Measurements from ENCODE around the gene CDC25B. TPM values are rescaled to one million over a fixed set of nuclear protein-coding genes. Genes with fewer than 3 reads are reported as not detected.
A peak's percentile ranks its signal among the peaks of the same experiment; 100 is the strongest.

CDC25B gene
- total and polyA plus RNA-seq, 2 of the 13 experiments (the other 11 are each of a cell fraction or from before 2014, with no cell fraction given): 14.5 to 19.4 TPM

GRCh38 chr20:3812259-3812681, 16.2 kb downstream of the CDC25B start:
- ATAC-seq (no peak), DNase-seq (ENCODE audit: low spot score) (no peak), FAIRE-seq (no peak)
- H4K20me1 ChIP-seq (ENCODE audit: insufficient read depth, low read length): no peaks in the 10 kb centered on the region
- intact Hi-C loops (cut with micrococcal nuclease; ENCODE audit: unreplicated experiment): no loop called here
- CTCF ChIA-PET (ENCODE audit: low intra/inter-chr PET ratio, low total read pairs): interaction anchor here (1.2 kb wide), 1 partner anchor 25 kb away, joined by 5 read pairs; the partner anchor contains the start of gene CENPB
- WGBS (ENCODE audit: low lambda C conversion rate): 98% methylated on average over 9 of the region's 9 CpGs
- H3K79me2 ChIP-seq (ENCODE audit: insufficient read depth, low read length): no peaks in the 10 kb centered on the region
- H3K27me3 ChIP-seq (ENCODE audit: control insufficient read depth in 1 of 2, insufficient read depth in 2 of 2, low read length in 2 of 2): peaks cover 3 to 14% of the 10 kb centered on the region in 2 experiments; a peak in 3 of 5 replicates
- H2AFZ ChIP-seq (ENCODE audit: low read length): no peak overlapping the region
- H3K9ac ChIP-seq (ENCODE audit: insufficient read depth, low read depth, low read length): peak overlapping the region; percentile 45
- H3K9me3 ChIP-seq (ENCODE audit: low read length): no peaks in the 10 kb centered on the region
- peaks cover 55% of the 10 kb centered on the region for H3K4me1 ChIP-seq (ENCODE audit: insufficient read depth, low read length)
- TF ChIP-seq KLF12 (CRISPR knock-in tag; IDR thresholded peaks at IDR 0.05; ENCODE audit: borderline replicate concordance) (0 out of 2 replicates have a peak, but pooled peaks have one; percentile 1), KLF13 (CRISPR knock-in tag; IDR thresholded peaks at IDR 0.05) (no peak), ATM (IDR thresholded peaks at IDR 0.05; ENCODE audit: borderline replicate concordance) (no peak), XRCC5 (optimal IDR thresholded peaks at IDR 0.05; ENCODE audit: low read length) (no peak), ZNF564 (CRISPR knock-in tag; IDR thresholded peaks at IDR 0.05) (0 out of 2 replicates have a peak, but pooled peaks have one; percentile 14), ZNF629 (CRISPR knock-in tag; conservative IDR thresholded peaks at IDR 0.05) (peak; percentile 85), ZNF205 (CRISPR knock-in tag; IDR thresholded peaks at IDR 0.05) (no peak), ZNF383 (CRISPR knock-in tag; IDR thresholded peaks at IDR 0.05; ENCODE audit: borderline replicate concordance) (0 out of 2 replicates have a peak, but pooled peaks have one; percentile 52), ZGPAT (CRISPR knock-in tag; IDR thresholded peaks at IDR 0.05) (no peak)
- TF ChIP-seq, protein P1, sequence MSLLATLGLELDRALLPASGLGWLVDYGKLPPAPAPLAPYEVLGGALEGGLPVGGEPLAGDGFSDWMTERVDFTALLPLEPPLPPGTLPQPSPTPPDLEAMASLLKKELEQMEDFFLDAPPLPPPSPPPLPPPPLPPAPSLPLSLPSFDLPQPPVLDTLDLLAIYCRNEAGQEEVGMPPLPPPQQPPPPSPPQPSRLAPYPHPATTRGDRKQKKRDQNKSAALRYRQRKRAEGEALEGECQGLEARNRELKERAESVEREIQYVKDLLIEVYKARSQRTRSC (CRISPR knock-in tag; IDR thresholded peaks at IDR 0.05; ENCODE audit: low read depth): 0 out of 2 replicates have a peak, but pooled peaks have one; percentile 17
- POLR2A ChIA-PET: interaction anchor here (0.8 to 2.8 kb wide), 5 partner anchors 8 to 33 kb away, joined by 3 to 10 read pairs (median 4); partner anchors contain the start of genes AP5S1, CDC25B and CENPB
- no TSS peak for BruUV-seq (replicated peaks)
- H3K4me2 ChIP-seq (ENCODE audit: low read depth, low read length): peak overlapping the region; percentile 87
- H3K36me3 ChIP-seq (replicated peaks in 1 of 2; ENCODE audit: control insufficient read depth in 1 of 2, insufficient read depth in 2 of 2, low read length in 2 of 2): no peaks in the 10 kb centered on the region
- no peak overlapping the region for H3K27ac ChIP-seq (ENCODE audit: extremely low read length, insufficient read depth, low read length)
- in situ Hi-C loops (cut with HindIII; ENCODE audit: extremely low pct_ligation_motif_present, low pct_unique_long_range_greater_than_20kb): no loop called here
- peak overlapping the region in 1 of 3 experiments; percentile 59; a peak in 2 of 6 replicates for H3K4me3 ChIP-seq (replicated peaks in 1 of 3; ENCODE audit: insufficient read depth in 1 of 3, low read depth in 2 of 3, low read length in 3 of 3)

Measured in HepG2 (cell line).